Neutrophil (primary cell): ENCODE results near the gene DNASE1L3.
A peak's percentile ranks its signal among the peaks of the same experiment; 100 is the strongest.

Source experiments
- H3K27ac ChIP-seq: fragments of 200-600 bp; sonication (generic); 2 replicates; pipeline ENCODE4 v1.5.1; 2016; ENCODE audit warnings: mild to moderate bottlenecking, moderate library complexity
- H3K27me3 ChIP-seq: fragments of 200-600 bp; sonication (generic); 2 replicates; pipeline ENCODE4 v1.6.0; 2016; ENCODE audit warnings: mild to moderate bottlenecking
- H3K36me3 ChIP-seq: fragments of 200-600 bp; sonication (generic); 2 replicates; pipeline ENCODE4 v1.5.1; 2017
- H3K4me1 ChIP-seq, 2 experiments: fragments of 200-600 bp in 1 of 2; sonication (generic) in 1 of 2; 1 replicate in 1 of 2; 2 replicates in 1 of 2; pipeline versions ENCODE4 v1.5.1 to v1.6.1; 2013 to 2016; ENCODE audit warnings: low read depth in 1 of 2, low read length in 1 of 2, mild to moderate bottlenecking in 1 of 2, moderate library complexity in 1 of 2; ENCODE audit not compliant: control insufficient read depth in 1 of 2, insufficient read depth in 1 of 2
- H3K4me3 ChIP-seq, 2 experiments: fragments of 200-600 bp in 1 of 2; sonication (generic) in 1 of 2; 1 replicate in 1 of 2; 2 replicates in 1 of 2; pipeline ENCODE4 v1.5.1; 2013 to 2016; ENCODE audit warnings: low read depth in 1 of 2, low read length in 1 of 2, mild to moderate bottlenecking in 1 of 2, moderate library complexity in 1 of 2
- H3K9me3 ChIP-seq: fragments of 200-600 bp; sonication (generic); 2 replicates; pipeline ENCODE4 v1.5.1; 2016
- TF ChIP-seq, protein P1 (sequence below): fragments of 200-600 bp; sonication (generic); IDR thresholded peaks from 2 replicates; pipeline ENCODE4 v1.5.1; 2016; ENCODE audit warnings: antibody characterized with exemption

DNASE1L3 gene

DNA sequence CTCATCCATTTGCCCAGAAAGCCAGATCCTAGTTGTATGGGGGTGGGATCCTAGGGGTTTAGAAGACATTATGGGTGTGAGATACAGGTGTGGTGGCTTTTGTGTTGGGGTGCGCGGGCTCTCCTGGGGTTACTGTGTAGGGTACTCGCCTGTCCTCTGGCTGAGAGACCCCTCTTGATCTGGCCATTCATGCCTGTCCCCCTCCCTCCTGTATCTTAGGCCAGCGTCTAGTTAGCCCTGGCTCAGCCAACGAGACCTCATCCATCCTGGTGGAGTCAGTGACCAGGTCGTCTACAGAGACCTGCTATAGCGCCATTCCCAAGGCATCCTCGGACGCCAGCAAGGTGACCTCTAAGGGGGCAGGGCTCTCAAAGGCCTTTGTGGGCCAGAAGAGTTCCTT, 41.4 kb downstream of the DNASE1L3 start:
- Histone ChIP-seq H3K9me3 (no peaks in the 10 kb centered on the region), H3K27me3 (no peaks in the 10 kb centered on the region), H3K27ac (no peak overlapping the region), H3K36me3 (no peaks in the 10 kb centered on the region), H3K4me1 (no peaks in the 10 kb centered on the region), H3K4me3 (no peak overlapping the region)
- TF ChIP-seq, protein P1, sequence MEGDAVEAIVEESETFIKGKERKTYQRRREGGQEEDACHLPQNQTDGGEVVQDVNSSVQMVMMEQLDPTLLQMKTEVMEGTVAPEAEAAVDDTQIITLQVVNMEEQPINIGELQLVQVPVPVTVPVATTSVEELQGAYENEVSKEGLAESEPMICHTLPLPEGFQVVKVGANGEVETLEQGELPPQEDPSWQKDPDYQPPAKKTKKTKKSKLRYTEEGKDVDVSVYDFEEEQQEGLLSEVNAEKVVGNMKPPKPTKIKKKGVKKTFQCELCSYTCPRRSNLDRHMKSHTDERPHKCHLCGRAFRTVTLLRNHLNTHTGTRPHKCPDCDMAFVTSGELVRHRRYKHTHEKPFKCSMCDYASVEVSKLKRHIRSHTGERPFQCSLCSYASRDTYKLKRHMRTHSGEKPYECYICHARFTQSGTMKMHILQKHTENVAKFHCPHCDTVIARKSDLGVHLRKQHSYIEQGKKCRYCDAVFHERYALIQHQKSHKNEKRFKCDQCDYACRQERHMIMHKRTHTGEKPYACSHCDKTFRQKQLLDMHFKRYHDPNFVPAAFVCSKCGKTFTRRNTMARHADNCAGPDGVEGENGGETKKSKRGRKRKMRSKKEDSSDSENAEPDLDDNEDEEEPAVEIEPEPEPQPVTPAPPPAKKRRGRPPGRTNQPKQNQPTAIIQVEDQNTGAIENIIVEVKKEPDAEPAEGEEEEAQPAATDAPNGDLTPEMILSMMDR: no peak

DNA sequence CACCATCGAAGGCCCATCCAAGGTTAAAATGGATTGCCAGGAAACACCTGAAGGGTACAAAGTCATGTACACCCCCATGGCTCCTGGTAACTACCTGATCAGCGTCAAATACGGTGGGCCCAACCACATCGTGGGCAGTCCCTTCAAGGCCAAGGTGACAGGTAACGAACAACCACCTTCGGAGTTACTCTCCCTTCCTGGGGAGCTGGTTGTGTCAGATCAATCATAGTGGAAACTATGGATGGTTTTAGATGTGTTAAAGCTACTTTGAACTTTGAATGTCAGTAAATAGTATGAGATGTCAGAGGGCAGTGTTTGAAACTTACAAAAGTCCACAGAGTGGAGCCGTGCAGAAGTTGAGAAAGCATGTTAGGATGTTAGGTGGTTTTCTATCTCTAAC, 42.3 kb downstream of the DNASE1L3 start:
- Histone ChIP-seq H3K4me1 (no peaks in the 10 kb centered on the region), H3K4me3 (no peak overlapping the region), H3K27me3 (no peaks in the 10 kb centered on the region), H3K27ac (no peak overlapping the region), H3K9me3 (no peaks in the 10 kb centered on the region), H3K36me3 (no peaks in the 10 kb centered on the region)
- TF ChIP-seq, protein P1: no peak

DNA sequence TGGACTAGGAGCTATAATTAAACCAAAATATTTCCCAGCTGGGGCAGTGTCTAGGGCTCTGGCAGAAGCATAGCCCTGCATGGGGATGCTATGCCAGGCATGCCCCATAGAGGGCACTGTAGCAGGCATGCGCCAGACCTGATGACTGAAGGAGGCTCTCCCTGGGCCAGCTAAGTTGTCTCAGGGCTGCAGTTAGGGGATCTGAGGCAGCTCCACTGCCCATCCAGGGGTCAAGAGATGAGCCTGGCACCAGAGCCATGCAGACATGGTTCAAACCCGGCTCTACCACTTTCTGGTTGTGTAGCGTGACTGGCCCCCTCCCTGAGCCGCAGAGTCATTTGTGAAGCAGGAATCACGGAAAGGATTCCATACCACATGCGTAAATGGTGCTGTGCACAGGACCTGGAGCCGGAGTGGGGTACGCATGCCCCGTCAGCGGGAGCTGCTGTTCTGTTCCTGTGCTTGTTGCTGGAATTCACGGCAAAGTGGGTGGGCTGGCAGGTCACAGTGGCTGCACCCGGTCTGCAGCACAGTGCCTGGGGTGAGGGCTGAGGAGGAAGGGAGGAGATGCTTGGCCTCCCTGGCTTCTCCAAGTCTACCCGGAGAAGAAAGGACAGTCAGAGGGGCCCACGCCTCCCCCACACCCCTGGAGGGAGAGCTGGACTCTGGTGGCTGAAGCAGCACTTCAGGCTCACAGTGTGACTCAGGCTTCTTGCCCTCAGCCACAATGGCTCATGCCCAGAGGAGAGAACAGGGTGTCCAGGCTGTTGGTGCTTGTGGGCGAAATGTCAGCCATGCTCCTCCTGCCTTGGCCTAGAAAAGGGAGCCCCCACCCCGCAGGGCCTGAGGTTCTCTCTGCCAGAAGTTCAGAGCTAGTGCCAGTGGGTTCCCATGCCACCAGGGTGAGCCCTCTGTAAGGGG, 43.1 kb downstream of the DNASE1L3 start:
- Histone ChIP-seq H3K9me3 (no peaks in the 10 kb centered on the region), H3K4me1 (no peaks in the 10 kb centered on the region), H3K27ac (no peak overlapping the region), H3K4me3 (no peak overlapping the region), H3K36me3 (no peaks in the 10 kb centered on the region), H3K27me3 (no peaks in the 10 kb centered on the region)
- TF ChIP-seq, protein P1: peak; percentile 49

DNA sequence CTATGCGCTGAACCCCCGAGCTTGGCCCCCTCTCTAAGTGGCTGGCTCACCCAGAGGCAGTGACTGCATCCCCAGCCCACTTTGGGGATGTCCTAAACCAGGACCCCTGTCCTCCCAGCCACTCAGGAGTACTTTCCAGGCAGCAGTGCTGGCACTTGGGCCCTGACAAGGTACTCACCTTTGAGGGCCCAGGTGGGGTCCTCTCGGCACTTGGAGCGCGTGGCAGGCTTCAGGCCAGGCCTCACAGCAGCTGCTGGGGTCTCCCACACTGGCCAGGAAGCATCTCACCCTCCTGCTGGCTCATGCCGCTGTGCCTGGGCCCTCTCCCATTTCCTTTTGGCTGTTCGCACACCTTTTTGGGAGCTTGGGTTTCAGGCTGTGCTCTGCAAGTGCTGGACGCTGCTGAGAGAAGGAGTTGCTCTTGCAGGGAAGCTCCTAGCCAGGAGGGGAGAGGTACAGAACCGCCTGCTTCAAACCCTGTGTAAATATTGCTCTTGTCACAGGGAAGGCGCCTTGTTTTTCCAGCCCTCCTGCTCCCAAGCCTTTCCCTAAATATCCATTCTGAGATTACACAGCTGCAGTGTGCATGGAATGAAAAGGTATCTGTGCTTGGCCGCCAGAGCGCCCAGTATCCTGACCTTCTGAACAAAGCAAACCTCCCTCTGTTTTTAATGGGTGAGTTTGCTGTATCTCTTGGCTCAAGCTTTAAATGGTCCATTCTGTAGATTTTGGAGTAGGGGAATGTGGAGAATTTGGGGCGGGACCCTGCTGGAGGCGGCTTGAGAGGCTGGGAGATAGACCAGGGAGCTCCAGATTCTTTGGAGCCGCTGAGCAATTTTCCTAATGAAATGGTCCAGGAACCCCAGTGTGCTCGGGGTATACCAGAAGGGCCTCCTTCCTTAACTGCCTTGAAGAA, 45.6 kb downstream of the DNASE1L3 start:
- H3K4me1 ChIP-seq: no peaks in the 10 kb centered on the region
- H3K4me3 ChIP-seq: no peak overlapping the region
- TF ChIP-seq, protein P1: no peak
- no peaks in the 10 kb centered on the region for H3K36me3 ChIP-seq
- H3K27ac ChIP-seq: no peak overlapping the region
- no peaks in the 10 kb centered on the region for H3K9me3 ChIP-seq
- no peaks in the 10 kb centered on the region for H3K27me3 ChIP-seq

DNA sequence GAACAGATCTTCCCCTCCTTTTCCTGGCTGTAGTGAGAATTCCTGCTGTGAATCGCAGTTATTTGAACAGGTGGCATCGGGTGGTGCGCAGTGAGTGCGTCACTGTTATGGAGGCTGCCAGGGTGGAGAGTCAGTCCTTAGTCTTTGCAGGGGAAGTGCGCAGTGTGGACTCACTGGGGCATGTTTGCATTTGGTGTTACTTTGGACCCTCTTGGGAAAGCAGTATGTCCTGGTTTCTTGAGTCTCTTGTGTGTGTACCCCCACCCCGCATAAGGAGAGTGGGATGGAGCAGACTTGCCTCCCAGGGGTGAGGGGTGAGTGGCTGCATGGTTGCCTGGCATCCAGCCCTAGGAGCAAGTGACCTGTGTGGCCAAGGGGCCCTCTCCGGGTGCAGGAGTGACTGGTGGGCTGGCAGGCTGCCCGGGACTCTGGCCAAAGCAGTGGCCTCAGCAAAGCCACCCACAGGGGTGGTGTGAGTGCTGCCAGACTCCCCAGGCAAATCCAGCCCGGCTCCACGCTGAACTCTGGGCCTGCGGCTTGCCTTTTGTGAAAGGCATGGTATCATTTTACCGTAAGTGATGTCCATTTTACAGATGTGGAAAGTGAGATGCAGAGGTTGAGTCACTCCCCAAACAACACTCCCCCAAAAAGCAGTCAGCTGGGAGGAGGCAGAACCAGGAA, 46.4 kb downstream of the DNASE1L3 start:
- Histone ChIP-seq H3K9me3 (no peaks in the 10 kb centered on the region), H3K27ac (no peak overlapping the region), H3K36me3 (no peaks in the 10 kb centered on the region), H3K4me1 (no peaks in the 10 kb centered on the region), H3K27me3 (no peaks in the 10 kb centered on the region), H3K4me3 (no peak overlapping the region)
- TF ChIP-seq, protein P1: no peak
